Adrenal gland (tissue), 12 donors: ENCODE data around the gene PLBD2. TPM values are rescaled to one million over a fixed set of nuclear protein-coding genes. Genes with fewer than 3 reads are reported as not detected.
A peak's percentile ranks its signal among the peaks of the same experiment; 100 is the strongest.

Source experiments
- DNase-seq, 7 donors: peaks; one replicate each; pipeline ENCODE4 v3.0.0-alpha.2; 2019 to 2020
- H3K27ac ChIP-seq, 5 donors: fragments of 200-600 bp; sonication (generic) in 4 of 5; 1 replicate in 3 of 5; 2 replicates in 2 of 5; pipeline versions ENCODE4 v1.5.1 to v1.8.0; 2016 to 2020; ENCODE audit warnings: mild to moderate bottlenecking in 1 of 5
- H3K27me3 ChIP-seq: fragments of 200-600 bp; 2 replicates; pipeline ENCODE4 v1.8.0; 2021
- H3K36me3 ChIP-seq, 2 donors: fragments of 200-600 bp; replicated peaks in 1 of 2; 1 replicate in 1 of 2; 2 replicates in 1 of 2; pipeline versions ENCODE4 v1.5.1 to v1.8.0; 2018 to 2022
- H3K4me1 ChIP-seq, 2 donors: fragments of 200-600 bp; replicated peaks in 1 of 2; 1 replicate in 1 of 2; 2 replicates in 1 of 2; pipeline versions ENCODE4 v1.5.1 to v1.8.0; 2018 to 2021
- H3K4me3 ChIP-seq, 4 donors: fragments of 200-600 bp; sonication (generic) in 3 of 4; one replicate each; pipeline ENCODE4 v1.5.1; 2016 to 2018
- H3K9me3 ChIP-seq, 3 donors: fragments of 200-600 bp; sonication (generic) in 1 of 3; replicated peaks in 1 of 3; 1 replicate in 2 of 3; 2 replicates in 1 of 3; pipeline versions ENCODE4 v1.5.1 to v1.8.0; 2016 to 2021
- CTCF ChIP-seq, 6 experiments: fragments of 450-650 bp in 4 of 6; fragments of 200-600 bp in 2 of 6; sonication (generic) in 1 of 6; IDR thresholded peaks; 1 replicate in 5 of 6; 2 replicates in 1 of 6; pipeline versions ENCODE4 v1.5.1 to v1.8.0; 2016 to 2021; ENCODE audit warnings: antibody characterized with exemption in 6 of 6, mild to moderate bottlenecking in 2 of 6, moderate library complexity in 1 of 6
- POLR2A ChIP-seq, 2 donors: fragments of 450-650 bp; IDR thresholded peaks; one replicate each; pipeline ENCODE4 v1.6.1; 2017; ENCODE audit warnings: antibody characterized with exemption in 2 of 2, mild to moderate bottlenecking in 2 of 2, moderate library complexity in 1 of 2
- WGBS, 4 donors: extraction: QIAGEN DNeasy Blood & Tissue Kit in 2 of 4; methylation state at CpG; one replicate each; pipeline versions ENCODE4 v1.1.5 to v1.1.7; 2013 to 2017; 5-methylcytosine and 5-hydroxymethylcytosine counted together
- intact Hi-C, 2 donors: fragments of 100-400 bp; cut with DNase I; formaldehyde crosslinking; loops; one replicate each; pipeline versions ENCODE4 v1.14.1 to v1.15.0; 2022 to 2023
- polyA plus RNA-seq, 3 donors: library from polyadenylated mRNA; stranded (reverse); fragments of 200-250 nt in 2 of 3; fragments of 350-450 nt in 1 of 3; fragmentation: Illumina TruSeq in 1 of 3; extraction: RNeasy Lipid Tissue Mini Kit (QIAGEN cat#74804) in 1 of 3; gene quantifications; one replicate each; pipeline ENCODE4 v1.2.3, GENCODE V29; 2013 to 2014
- total RNA-seq, 9 donors: library from RNA; depleted of rRNA in 4 of 9; stranded (reverse); fragments of >200 nt in 4 of 9; fragments of 120-200 nt in 1 of 9; fragmentation: NEBNext Ultra II Directional in 1 of 9; extraction: Animal tissue kit (Norgen Biotek cat#: 25700) in 1 of 9; gene quantifications; one replicate each; pipeline versions ENCODE4 v1.1.0 to v1.2.4, GENCODE V29; 2013 to 2023
- donor health status: healthy with polysubstance abuse.
- donor health status: Bipolar disorder and iron deficiency.
- donor health status: DM: yes; HTN: yes; CAD: no.
- donor health status: DM: no; HTN: no; CAD: no.
- donor health status: DM: no; HTN: no; CAD: no.
- donor health status: DM: yes; HTN: yes; CAD: no.

Gene PLBD2
- total and polyA plus RNA-seq, 12 donors: 66.7 to 467 (median 305) TPM

DNA sequence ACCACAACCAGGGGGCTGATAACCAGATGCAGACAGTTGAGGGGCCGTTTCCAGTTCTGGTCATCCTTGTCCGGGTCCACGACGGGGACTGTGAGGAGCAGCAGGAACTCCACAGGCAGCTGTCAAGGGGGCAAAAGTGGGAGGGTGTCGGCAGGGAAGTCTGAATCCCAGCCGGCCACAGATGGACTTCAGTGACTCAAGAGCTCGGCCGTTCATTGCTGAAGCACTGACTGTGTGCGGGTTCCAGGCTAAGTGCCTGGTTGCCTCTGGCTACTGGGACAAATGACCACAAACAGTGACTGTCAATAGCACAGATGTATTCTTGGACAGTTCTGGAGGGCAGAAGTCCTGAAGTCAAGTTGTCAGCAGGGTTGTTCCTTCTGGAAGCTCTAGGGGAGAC, 43.0 kb upstream of the PLBD2 start:
- H3K4me3 ChIP-seq: no peak overlapping the region
- no peaks in the 10 kb centered on the region for H3K9me3 ChIP-seq
- H3K27me3 ChIP-seq: no peaks in the 10 kb centered on the region
- WGBS, 4 donors: 78 to 91% (median 83%) methylated on average over 6 to 9 of the region's 9 CpGs
- H3K36me3 ChIP-seq: peaks cover 0 to 96% of the 10 kb centered on the region in 2 donors
- intact Hi-C loops: loop anchor here (5.0 to 10.0 kb wide), 2 partner anchors 52 to 109 kb away; partner anchors contain the start of gene SDSL (in 1 of the 2)
- DNase-seq: no peak
- H3K27ac ChIP-seq: no peak overlapping the region
- no peak for TF ChIP-seq POLR2A (IDR thresholded peaks at IDR 0.05)
- TF ChIP-seq CTCF (IDR thresholded peaks at IDR 0.05): no peak
- H3K4me1 ChIP-seq: no peaks in the 10 kb centered on the region

GRCh38 chr12:113316155-113316554, 42.2 kb upstream of the PLBD2 start:
- Histone ChIP-seq H3K4me3 (no peak overlapping the region), H3K27me3 (no peaks in the 10 kb centered on the region), H3K4me1 (no peaks in the 10 kb centered on the region), H3K27ac (no peak overlapping the region), H3K36me3 (peaks cover 0 to 99% of the 10 kb centered on the region in 2 donors), H3K9me3 (no peaks in the 10 kb centered on the region)
- 94 to 98% (median 95%) methylated on average over 5 to 7 of the region's 7 CpGs for WGBS, 4 donors
- no peak for DNase-seq
- intact Hi-C loops: loop anchor here (5.0 to 10.0 kb wide), 2 partner anchors 51 to 109 kb away; partner anchors contain the start of gene SDSL (in 1 of the 2)
- TF ChIP-seq POLR2A (IDR thresholded peaks at IDR 0.05) (no peak), CTCF (IDR thresholded peaks at IDR 0.05) (peak in 1 of 6 experiments; percentile 4)

- Histone ChIP-seq H3K36me3 (peaks cover 0 to 90% of the 10 kb centered on the region in 2 donors), H3K9me3 (no peaks in the 10 kb centered on the region), H3K4me3 (no peak overlapping the region), H3K27ac (no peak overlapping the region), H3K27me3 (no peaks in the 10 kb centered on the region), H3K4me1 (no peaks in the 10 kb centered on the region)
- no peak for DNase-seq
- 92 to 96% (median 95%) methylated on average over 6 of the region's 6 CpGs for WGBS, 4 donors
- intact Hi-C loops: loop anchor here (5.0 to 10.0 kb wide), 2 partner anchors 50 to 108 kb away; partner anchors contain the start of gene SDSL (in 1 of the 2)
- TF ChIP-seq POLR2A (IDR thresholded peaks at IDR 0.05): no peak
- no peak for TF ChIP-seq CTCF (IDR thresholded peaks at IDR 0.05)
Measured at GRCh38 chr12:113317122-113317521, 41.3 kb upstream of the PLBD2 start.

DNA sequence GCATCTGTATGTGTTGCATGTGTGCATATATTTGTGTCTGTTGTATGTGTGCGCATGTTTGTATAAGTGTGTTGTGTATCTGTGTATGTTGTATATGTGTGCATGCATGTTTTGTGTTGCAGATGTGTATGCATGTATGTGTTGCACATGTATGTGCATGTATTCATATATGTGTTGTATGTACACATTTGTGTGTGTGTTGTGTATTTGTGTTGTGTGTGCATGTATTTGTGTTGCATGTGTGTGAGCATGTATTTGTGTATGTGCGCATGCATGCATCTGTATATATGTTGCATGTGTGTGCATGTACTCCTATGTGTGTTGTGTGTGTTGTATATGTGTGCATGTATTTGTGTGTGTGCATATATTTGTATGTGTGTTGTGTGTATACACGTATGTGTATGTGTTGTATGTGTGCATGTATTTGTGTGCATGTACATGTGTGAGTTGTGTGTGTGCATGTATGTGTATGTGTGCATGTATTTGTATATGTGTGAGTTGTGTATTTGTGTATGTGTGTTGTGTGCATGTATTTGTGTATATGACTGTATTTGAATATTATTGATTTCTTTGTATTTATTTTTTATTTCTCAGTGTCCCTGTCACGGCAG, 40.2 kb upstream of the PLBD2 start:
- H3K9me3 ChIP-seq: no peaks in the 10 kb centered on the region
- H3K27me3 ChIP-seq: no peaks in the 10 kb centered on the region
- TF ChIP-seq POLR2A (IDR thresholded peaks at IDR 0.05) (no peak), CTCF (IDR thresholded peaks at IDR 0.05) (no peak)
- DNase-seq: no peak
- H3K4me3 ChIP-seq: no peak overlapping the region
- peaks cover 0 to 5% of the 10 kb centered on the region in 2 donors for H3K4me1 ChIP-seq
- intact Hi-C loops: loop anchor here (5.0 to 10.0 kb wide), 2 partner anchors 49 to 107 kb away; partner anchors contain the start of gene SDSL (in 1 of the 2)
- 87 to 91% (median 89%) methylated on average over 4 of the region's 4 CpGs for WGBS, 4 donors
- peaks cover 0 to 80% of the 10 kb centered on the region in 2 donors for H3K36me3 ChIP-seq
- no peak overlapping the region for H3K27ac ChIP-seq
